Left renal pelvis (tissue), 4 donors: ENCODE data around the gene ABLIM2. TPM values are rescaled to one million over a fixed set of nuclear protein-coding genes. Genes with fewer than 3 reads are reported as not detected.

Experiments
- DNase-seq, 4 donors: peaks; one replicate each; pipeline ENCODE4 v3.0.0-alpha.2; 2013; ENCODE audit warnings: low read depth in 4 of 4, low spot score in 3 of 4
- polyA plus RNA-seq, 4 donors: library from polyadenylated mRNA; unstranded; fragments of 120-200 nt; gene quantifications; one replicate each; pipeline ENCODE4 v1.2.1, GENCODE V29; 2013; ENCODE audit not compliant: insufficient read length in 4 of 4

Gene ABLIM2
- polyA plus RNA-seq, 4 donors: 1.8 to 7.0 (median 6.1) TPM

- no peak for DNase-seq
Observed at GRCh38 chr4:8194306-8195242, 36.0 kb upstream of the ABLIM2 start.

GRCh38 chr4:8192748-8193738, 34.4 kb upstream of the ABLIM2 start:
- DNase-seq: no peak

- DNase-seq: no peak
Observed at GRCh38 chr4:8191136-8191747, 32.6 kb upstream of the ABLIM2 start.

GRCh38 chr4:8189551-8190466, 31.2 kb upstream of the ABLIM2 start:
- DNase-seq: no peak

GRCh38 chr4:8188743-8189550, 30.3 kb upstream of the ABLIM2 start:
- DNase-seq: no peak

GRCh38 chr4:8188085-8188484, 29.5 kb upstream of the ABLIM2 start:
- no peak for DNase-seq

GRCh38 chr4:8185930-8186329, 27.3 kb upstream of the ABLIM2 start:
- no peak for DNase-seq

GRCh38 chr4:8185295-8185694, 26.7 kb upstream of the ABLIM2 start:
- DNase-seq: no peak

GRCh38 chr4:8184061-8184460, 25.4 kb upstream of the ABLIM2 start:
- DNase-seq: no peak

GRCh38 chr4:8182858-8183725, 24.5 kb upstream of the ABLIM2 start:
- DNase-seq: no peak

GRCh38 chr4:8182294-8182693, 23.7 kb upstream of the ABLIM2 start:
- DNase-seq: no peak

GRCh38 chr4:8181844-8182243, 23.2 kb upstream of the ABLIM2 start:
- no peak for DNase-seq

GRCh38 chr4:8181119-8181518, 22.5 kb upstream of the ABLIM2 start:
- no peak for DNase-seq

GRCh38 chr4:8180310-8181093, 21.9 kb upstream of the ABLIM2 start:
- no peak for DNase-seq

- no peak for DNase-seq
Observed at GRCh38 chr4:8179771-8180170, 21.2 kb upstream of the ABLIM2 start.

GRCh38 chr4:8179074-8179473, 20.5 kb upstream of the ABLIM2 start:
- DNase-seq: no peak

- no peak for DNase-seq
Observed at GRCh38 chr4:8177956-8178355, 19.3 kb upstream of the ABLIM2 start.
